GM19099 (cell line): Measurements from ENCODE around the gene SEC14L2.

Experiments
- POLR2A ChIP-seq: IDR thresholded peaks from 3 replicates; pipeline ENCODE4 v1.6.1; 2011; ENCODE audit warnings: low read depth; ENCODE audit not compliant: insufficient read length; ENCODE audit errors: extremely low read depth

The SEC14L2 gene

GRCh38 chr22:30426388-30427353 is 29.9 kb downstream of the SEC14L2 start:
- TF ChIP-seq POLR2A = no peak

- no peak for TF ChIP-seq POLR2A
These were observed 31.1 kb downstream of the SEC14L2 start for GRCh38 chr22:30427871-30428270.

- no peak for TF ChIP-seq POLR2A
These were observed 33.1 kb downstream of the SEC14L2 start for GRCh38 chr22:30429887-30430286.

GRCh38 chr22:30430933-30431332 is 34.1 kb downstream of the SEC14L2 start:
- no peak for TF ChIP-seq POLR2A

GRCh38 chr22:30432096-30432495 is 35.3 kb downstream of the SEC14L2 start:
- TF ChIP-seq POLR2A = no peak

- TF ChIP-seq POLR2A = no peak
These were observed 35.7 kb downstream of the SEC14L2 start for GRCh38 chr22:30432520-30432919.

- no peak for TF ChIP-seq POLR2A
These were observed 36.4 kb downstream of the SEC14L2 start for GRCh38 chr22:30433227-30433626.

GRCh38 chr22:30433773-30434172 is 37.0 kb downstream of the SEC14L2 start:
- no peak for TF ChIP-seq POLR2A

GRCh38 chr22:30434843-30435242 is 38.0 kb downstream of the SEC14L2 start:
- no peak for TF ChIP-seq POLR2A

GRCh38 chr22:30435674-30436126 is 38.9 kb downstream of the SEC14L2 start:
- TF ChIP-seq POLR2A = peak; percentile 22

- TF ChIP-seq POLR2A = no peak
These were observed 39.4 kb downstream of the SEC14L2 start for GRCh38 chr22:30436196-30436595.

GRCh38 chr22:30438559-30438958 is 41.7 kb downstream of the SEC14L2 start:
- TF ChIP-seq POLR2A = no peak

GRCh38 chr22:30439226-30439625 is 42.4 kb downstream of the SEC14L2 start:
- TF ChIP-seq POLR2A = no peak

- no peak for TF ChIP-seq POLR2A
These were observed 43.0 kb downstream of the SEC14L2 start for GRCh38 chr22:30439836-30440235.

GRCh38 chr22:30441088-30441487 is 44.3 kb downstream of the SEC14L2 start:
- no peak for TF ChIP-seq POLR2A
